GM12865 (cell line): Measurements from ENCODE around the gene ROR1.

Experiments
- DNase-seq: peaks from one replicate; pipeline ENCODE4 v3.0.0; 2010; ENCODE audit warnings: low read depth
- H3K4me3 ChIP-seq: 2 replicates; pipeline ENCODE4 v1.5.1; 2011; ENCODE audit warnings: mild to moderate bottlenecking, low read depth, low read length, control low read depth
- CTCF ChIP-seq: IDR thresholded peaks from 2 replicates; pipeline ENCODE4 v1.5.1; 2011; ENCODE audit warnings: low read length, control low read depth, low read depth, inconsistent platforms; ENCODE audit not compliant: insufficient read depth; ENCODE audit errors: missing control alignments

ROR1 gene

GRCh38 chr1:64228167-64228957, 454.5 kb downstream of the ROR1 start:
- TF ChIP-seq CTCF, result no peak
- no peak for DNase-seq

GRCh38 chr1:64229307-64229706, 455.5 kb downstream of the ROR1 start:
- no peak for DNase-seq
- no peak for TF ChIP-seq CTCF
- no peak overlapping the region for H3K4me3 ChIP-seq

More at GRCh38 chr1:64228167-64228957, 454.5 kb downstream of the ROR1 start:
- no peak overlapping the region for H3K4me3 ChIP-seq
